ENCODE data around the gene TOP3A.

DNA sequence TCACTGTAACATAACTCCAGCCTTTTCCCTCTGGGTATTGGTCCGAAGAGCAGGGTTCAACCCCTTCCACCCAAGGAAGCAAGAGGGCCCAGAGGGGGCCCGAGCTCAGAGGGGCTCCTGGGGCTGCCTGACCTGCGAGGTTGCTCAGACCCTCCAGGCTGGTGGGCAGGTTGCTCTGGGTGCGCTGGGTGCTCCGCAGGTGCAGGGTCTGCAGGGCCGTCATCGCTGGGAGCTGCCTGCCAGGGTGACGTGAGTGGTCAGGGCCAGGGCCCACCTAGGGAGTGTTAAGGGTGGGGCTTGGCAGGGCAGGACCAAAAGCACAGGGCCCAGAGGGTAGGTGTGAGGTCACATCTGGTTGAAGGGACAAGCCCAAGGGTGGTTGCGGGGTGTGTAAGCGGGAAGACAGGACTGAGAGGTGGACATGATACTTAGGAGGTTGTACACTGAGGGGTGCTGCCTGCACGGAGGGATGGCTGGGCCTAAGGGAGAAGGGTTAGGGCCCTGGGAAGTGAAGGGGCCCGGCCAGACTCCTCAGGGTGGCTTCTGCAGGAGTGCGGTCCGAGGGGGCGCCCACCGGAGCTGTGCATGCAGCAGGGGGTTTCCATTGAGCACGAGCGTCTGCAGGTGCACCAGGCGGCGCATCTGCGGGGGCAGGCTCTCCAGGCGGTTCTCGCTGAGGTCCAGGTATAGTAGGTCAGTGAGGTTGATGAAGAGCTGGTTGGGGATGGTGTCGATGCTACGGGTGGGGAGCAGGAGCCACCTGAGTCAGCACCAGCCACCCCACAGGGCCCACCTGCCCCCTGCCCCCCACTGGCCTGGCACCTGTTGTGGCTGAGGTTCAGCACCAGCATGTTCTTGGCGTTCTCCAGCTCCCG lies 60.6 kb downstream of the TOP3A start:
- TF ChIP-seq, protein P1, sequence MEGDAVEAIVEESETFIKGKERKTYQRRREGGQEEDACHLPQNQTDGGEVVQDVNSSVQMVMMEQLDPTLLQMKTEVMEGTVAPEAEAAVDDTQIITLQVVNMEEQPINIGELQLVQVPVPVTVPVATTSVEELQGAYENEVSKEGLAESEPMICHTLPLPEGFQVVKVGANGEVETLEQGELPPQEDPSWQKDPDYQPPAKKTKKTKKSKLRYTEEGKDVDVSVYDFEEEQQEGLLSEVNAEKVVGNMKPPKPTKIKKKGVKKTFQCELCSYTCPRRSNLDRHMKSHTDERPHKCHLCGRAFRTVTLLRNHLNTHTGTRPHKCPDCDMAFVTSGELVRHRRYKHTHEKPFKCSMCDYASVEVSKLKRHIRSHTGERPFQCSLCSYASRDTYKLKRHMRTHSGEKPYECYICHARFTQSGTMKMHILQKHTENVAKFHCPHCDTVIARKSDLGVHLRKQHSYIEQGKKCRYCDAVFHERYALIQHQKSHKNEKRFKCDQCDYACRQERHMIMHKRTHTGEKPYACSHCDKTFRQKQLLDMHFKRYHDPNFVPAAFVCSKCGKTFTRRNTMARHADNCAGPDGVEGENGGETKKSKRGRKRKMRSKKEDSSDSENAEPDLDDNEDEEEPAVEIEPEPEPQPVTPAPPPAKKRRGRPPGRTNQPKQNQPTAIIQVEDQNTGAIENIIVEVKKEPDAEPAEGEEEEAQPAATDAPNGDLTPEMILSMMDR (conservative IDR thresholded peaks at IDR 0.05; ENCODE audit: low read depth in 2 of 2): no peak
- TF ChIP-seq CREB1 (CRISPR knock-in tag; IDR thresholded peaks at IDR 0.05; ENCODE audit: low read depth) (no peak), EZH2phosphoT487 (IDR thresholded peaks at IDR 0.05; ENCODE audit: unreplicated experiment) (no peak), POLR2AphosphoS5 (IDR thresholded peaks at IDR 0.05; ENCODE audit: low read depth) (no peak), EZH2 (IDR thresholded peaks at IDR 0.05; ENCODE audit: low read depth, unreplicated experiment) (no peak), STAT1 (IDR thresholded peaks at IDR 0.05; ENCODE audit: unreplicated experiment) (no peak), NANOG (IDR thresholded peaks at IDR 0.05; ENCODE audit: borderline replicate concordance) (no peak), JUNB (IDR thresholded peaks at IDR 0.05; ENCODE audit: unreplicated experiment) (no peak), ZNF114 (CRISPR knock-in tag; IDR thresholded peaks at IDR 0.05) (no peak)
- TF ChIP-seq, protein P2, sequence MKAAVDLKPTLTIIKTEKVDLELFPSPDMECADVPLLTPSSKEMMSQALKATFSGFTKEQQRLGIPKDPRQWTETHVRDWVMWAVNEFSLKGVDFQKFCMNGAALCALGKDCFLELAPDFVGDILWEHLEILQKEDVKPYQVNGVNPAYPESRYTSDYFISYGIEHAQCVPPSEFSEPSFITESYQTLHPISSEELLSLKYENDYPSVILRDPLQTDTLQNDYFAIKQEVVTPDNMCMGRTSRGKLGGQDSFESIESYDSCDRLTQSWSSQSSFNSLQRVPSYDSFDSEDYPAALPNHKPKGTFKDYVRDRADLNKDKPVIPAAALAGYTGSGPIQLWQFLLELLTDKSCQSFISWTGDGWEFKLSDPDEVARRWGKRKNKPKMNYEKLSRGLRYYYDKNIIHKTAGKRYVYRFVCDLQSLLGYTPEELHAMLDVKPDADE (IDR thresholded peaks at IDR 0.05): no peak
- TF ChIP-seq, protein P3, sequence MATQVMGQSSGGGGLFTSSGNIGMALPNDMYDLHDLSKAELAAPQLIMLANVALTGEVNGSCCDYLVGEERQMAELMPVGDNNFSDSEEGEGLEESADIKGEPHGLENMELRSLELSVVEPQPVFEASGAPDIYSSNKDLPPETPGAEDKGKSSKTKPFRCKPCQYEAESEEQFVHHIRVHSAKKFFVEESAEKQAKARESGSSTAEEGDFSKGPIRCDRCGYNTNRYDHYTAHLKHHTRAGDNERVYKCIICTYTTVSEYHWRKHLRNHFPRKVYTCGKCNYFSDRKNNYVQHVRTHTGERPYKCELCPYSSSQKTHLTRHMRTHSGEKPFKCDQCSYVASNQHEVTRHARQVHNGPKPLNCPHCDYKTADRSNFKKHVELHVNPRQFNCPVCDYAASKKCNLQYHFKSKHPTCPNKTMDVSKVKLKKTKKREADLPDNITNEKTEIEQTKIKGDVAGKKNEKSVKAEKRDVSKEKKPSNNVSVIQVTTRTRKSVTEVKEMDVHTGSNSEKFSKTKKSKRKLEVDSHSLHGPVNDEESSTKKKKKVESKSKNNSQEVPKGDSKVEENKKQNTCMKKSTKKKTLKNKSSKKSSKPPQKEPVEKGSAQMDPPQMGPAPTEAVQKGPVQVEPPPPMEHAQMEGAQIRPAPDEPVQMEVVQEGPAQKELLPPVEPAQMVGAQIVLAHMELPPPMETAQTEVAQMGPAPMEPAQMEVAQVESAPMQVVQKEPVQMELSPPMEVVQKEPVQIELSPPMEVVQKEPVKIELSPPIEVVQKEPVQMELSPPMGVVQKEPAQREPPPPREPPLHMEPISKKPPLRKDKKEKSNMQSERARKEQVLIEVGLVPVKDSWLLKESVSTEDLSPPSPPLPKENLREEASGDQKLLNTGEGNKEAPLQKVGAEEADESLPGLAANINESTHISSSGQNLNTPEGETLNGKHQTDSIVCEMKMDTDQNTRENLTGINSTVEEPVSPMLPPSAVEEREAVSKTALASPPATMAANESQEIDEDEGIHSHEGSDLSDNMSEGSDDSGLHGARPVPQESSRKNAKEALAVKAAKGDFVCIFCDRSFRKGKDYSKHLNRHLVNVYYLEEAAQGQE (IDR thresholded peaks at IDR 0.05; ENCODE audit: unreplicated experiment): no peak

Measured in GM23338 (cell line).